Stimulated activated CD8-positive, alpha-beta memory T cell treated with anti-CD3 and anti-CD28 coated beads, Interleukin-4, amount 100 ng/mL, for 4 hours (primary cell): ENCODE data around the gene CASTOR1.

ENCODE experiments used
- DNase-seq, 2 donors: peaks; one replicate each; pipeline ENCODE4 v3.0.0-alpha.2; 2020; ENCODE audit warnings: low read depth in 2 of 2, low spot score in 1 of 2

The CASTOR1 gene

GRCh38 chr22:30301995-30302809, 12.9 kb upstream of the CASTOR1 start:
- no peak for DNase-seq

GRCh38 chr22:30299322-30299721, 10.0 kb upstream of the CASTOR1 start:
- DNase-seq: no peak

- no peak for DNase-seq
These were observed 8.8 kb upstream of the CASTOR1 start for GRCh38 chr22:30297991-30298701.

GRCh38 chr22:30297276-30297990, 8.1 kb upstream of the CASTOR1 start:
- DNase-seq: no peak

GRCh38 chr22:30296833-30297232, 7.5 kb upstream of the CASTOR1 start:
- DNase-seq: no peak

GRCh38 chr22:30296324-30296723, 7.0 kb upstream of the CASTOR1 start:
- no peak for DNase-seq

GRCh38 chr22:30295576-30295975, 6.3 kb upstream of the CASTOR1 start:
- no peak for DNase-seq

GRCh38 chr22:30294830-30295229, 5.5 kb upstream of the CASTOR1 start:
- DNase-seq: no peak

- no peak for DNase-seq
These were observed 4.8 kb upstream of the CASTOR1 start for GRCh38 chr22:30294066-30294465.

- no peak for DNase-seq
These were observed 3.7 kb upstream of the CASTOR1 start for GRCh38 chr22:30293026-30293425.

- no peak for DNase-seq
These were observed 3.0 kb upstream of the CASTOR1 start for GRCh38 chr22:30292069-30292970.

GRCh38 chr22:30291058-30291892, 2.0 kb upstream of the CASTOR1 start:
- DNase-seq: no peak

GRCh38 chr22:30290342-30291057, 1.2 kb upstream of the CASTOR1 start:
- DNase-seq: no peak

GRCh38 chr22:30289980-30290313, 642 bp upstream of the CASTOR1 start:
- no peak for DNase-seq

- no peak for DNase-seq
These were observed 725 bp downstream of the CASTOR1 start for GRCh38 chr22:30288419-30289140.

GRCh38 chr22:30287648-30288418, 1.5 kb downstream of the CASTOR1 start:
- DNase-seq: peak; percentile 73 to 89

- peak; percentile 65 to 76 for DNase-seq
These were observed 2.3 kb downstream of the CASTOR1 start for GRCh38 chr22:30286813-30287647.
